ENCODE results near the gene DHX9.
"Not testable (repeated sequence)": the region's sequence is repeated elsewhere in the genome, so short reads cannot be mapped to it uniquely, and the experiment has no call there.

GRCh38 chr1:182901946-182902345 is 62.8 kb downstream of the DHX9 start:
- not testable (repeated sequence) for TF ChIP-seq CTCF (IDR thresholded peaks at IDR 0.05; ENCODE audit: insufficient read depth, low read length); GABPA (IDR thresholded peaks at IDR 0.05; ENCODE audit: low read depth); POLR2AphosphoS5 (IDR thresholded peaks at IDR 0.05; ENCODE audit: low read depth)

Measured in HL-60 (cell line).